HG03175 (cell line): ENCODE results near the gene SORBS2.
A peak's percentile ranks its signal among the peaks of the same experiment; 100 is the strongest.

Source experiments
- ATAC-seq: cut with Tn5 transposase; IDR thresholded peaks from one replicate; pipeline ENCODE4 v1.9.1; 2021; ENCODE audit warnings: mild to moderate bottlenecking, moderate library complexity; ENCODE audit not compliant: unreplicated experiment

Gene SORBS2

DNA sequence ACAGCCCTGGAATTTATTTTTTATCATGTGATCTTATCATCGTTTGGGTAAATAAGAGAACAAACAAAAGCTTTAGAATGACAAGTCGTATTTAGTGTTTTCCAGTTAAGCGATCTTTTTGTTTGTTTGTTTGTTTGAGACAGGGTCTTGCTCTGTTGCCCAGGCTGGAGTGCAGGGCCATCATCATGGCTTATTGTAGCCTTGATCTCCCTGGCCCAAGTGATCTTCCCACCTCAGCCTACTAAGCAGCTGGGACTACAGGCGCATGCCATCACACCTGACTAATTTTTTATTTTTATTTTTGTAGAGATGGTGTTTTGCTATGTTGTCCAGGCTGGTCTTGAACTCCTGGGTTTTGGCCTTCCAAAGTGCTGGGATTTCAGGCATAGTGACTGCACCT, 219.6 kb downstream of the SORBS2 start:
- ATAC-seq = no peak

DNA sequence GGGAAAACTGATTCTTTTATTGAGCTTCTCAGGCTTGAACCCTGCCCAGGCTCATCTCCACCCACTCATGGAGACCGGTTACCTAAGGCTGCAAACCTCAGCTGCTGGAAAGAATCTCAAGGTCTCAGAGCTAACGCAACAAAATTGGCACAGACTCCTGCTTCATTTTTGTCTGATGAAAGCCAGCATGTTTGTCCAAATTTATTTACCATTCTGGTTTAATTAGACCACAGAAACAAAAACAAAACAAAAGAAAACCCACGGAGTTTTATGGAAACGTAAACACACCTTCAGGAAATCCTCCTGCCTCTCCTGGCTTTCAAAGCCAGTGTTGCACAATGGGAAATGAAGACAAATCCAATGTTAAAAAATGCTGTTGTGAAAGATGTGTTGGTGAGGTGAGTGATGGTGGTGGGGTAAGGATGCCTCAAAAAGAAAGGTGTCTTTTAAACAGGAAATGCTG, 220.3 kb downstream of the SORBS2 start:
- no peak for ATAC-seq

DNA sequence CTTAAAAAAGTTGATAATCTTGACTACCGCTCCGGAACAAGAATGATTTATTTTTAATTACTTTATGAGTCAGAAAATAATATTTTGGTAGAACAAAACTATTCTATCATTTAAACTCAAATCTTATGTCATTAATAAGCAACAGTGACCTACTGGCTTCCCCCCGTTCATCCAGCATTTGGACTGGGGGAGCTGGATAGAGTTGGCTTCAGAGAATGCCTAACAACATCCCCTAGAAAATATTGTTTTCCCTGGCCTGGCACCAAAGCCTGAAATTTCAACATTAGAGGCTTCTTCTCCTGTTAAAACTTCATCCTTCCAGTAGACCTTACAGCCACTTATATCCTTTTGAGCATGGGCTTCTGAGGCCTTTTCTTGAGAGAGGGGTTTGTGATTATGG, 221.0 kb downstream of the SORBS2 start:
- no peak for ATAC-seq

DNA sequence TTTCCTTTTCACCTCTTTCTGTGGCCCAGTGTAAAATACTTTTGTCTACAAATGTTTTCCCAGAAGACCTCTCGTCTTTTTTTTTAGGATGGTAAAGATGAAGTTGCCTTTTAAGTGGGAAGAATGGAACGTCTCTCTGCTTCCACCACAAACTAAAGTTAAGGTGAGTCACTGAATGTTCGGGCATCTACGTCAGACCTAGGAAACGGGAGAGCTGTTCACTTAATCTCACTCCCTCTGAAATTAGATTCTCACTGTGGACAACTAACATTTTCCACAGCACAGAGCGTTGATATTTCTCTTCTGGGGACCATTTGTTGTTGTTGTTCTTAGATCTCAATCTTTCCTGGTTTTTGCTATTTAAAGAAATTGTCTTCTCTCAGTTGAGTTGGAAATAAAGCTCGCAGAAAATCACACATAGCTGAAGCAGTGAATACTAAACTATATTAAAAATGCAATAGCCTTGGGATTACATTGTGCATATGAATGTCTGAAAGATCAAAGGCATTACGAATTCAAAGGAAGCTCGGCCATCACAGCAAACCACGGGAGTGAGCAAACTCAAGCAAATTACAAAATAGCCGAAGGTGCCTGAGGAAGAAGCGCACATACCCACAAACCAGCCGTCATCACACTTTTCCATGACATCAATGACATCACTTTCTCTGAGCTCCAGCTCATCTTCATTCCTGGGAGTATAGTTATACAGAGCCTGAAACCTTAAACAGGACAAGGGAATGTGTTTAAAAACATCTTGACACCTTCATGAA, 222.7 kb downstream of the SORBS2 start:
- no peak for ATAC-seq

DNA sequence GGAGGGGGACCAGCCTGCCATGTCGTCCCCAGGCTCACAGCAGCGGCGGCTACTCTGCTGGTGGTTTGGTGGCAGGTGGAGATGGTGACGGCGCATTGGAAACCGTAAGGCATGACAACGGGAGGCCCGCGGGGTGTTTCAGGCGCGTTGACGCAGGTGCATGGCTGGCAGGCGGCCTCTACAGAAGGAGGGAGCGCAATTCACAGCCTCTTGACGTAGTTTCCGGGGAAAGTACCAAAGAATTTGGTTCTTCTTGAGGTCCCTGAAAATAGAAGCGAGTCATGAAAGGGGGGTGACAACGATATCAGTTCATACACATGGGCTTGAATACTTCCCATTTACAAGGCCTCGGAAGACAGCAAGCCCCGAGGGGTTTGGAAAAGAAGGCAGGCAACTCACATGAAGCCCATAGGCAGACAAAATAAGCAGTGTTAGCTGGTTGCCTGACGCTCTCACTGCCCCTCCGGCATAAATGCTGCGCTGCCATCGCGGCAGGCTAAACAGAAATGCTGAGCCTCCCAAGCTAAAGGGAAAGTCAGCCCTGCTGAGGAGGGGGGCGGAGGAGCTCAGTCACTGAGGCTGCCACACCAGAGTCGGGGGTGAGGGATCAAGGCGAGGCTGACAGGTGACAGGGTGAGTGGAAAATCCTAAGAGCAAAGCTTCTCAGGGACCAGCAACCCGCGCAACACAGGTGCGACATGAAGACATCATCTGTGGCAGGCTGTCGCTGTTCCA, 224.4 kb downstream of the SORBS2 start:
- peak; percentile 99 for ATAC-seq

DNA sequence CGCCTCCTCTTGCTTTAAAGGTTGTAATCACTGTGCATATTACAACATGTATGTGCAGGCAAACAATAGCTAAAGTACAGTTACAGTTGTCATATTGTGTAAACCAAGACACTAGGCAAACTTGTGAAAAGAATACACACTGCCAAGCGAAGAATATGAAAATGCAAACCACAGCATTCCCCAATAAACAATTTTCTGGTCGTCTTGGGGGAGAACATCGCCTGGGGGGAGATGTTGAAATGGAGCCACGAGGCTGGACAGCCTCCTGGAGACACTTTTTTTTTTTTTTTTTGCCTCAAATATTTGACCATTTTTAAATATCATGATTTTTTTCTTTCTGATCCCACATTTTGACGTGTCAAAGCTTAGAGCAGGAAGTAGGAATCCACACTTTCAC, 225.0 kb downstream of the SORBS2 start:
- no peak for ATAC-seq

DNA sequence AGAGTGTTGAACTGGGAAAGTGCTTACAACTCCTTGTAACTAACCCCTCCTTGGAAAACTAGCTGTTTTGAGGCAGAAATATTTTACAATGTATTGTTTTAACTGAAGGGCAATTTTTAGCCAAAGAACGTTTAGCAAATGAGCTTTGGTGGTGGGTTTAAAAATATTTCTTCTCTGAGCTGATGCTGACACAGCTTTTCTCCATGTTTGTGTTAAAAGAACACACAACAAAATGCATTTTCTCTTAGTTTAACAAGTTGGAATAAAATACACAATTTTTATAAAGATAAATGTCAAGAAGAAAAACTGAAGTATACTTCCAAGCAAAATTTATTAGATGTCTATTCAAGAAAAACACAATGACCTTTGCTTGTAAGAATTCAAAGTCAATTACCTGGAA, 226.8 kb downstream of the SORBS2 start:
- no peak for ATAC-seq

DNA sequence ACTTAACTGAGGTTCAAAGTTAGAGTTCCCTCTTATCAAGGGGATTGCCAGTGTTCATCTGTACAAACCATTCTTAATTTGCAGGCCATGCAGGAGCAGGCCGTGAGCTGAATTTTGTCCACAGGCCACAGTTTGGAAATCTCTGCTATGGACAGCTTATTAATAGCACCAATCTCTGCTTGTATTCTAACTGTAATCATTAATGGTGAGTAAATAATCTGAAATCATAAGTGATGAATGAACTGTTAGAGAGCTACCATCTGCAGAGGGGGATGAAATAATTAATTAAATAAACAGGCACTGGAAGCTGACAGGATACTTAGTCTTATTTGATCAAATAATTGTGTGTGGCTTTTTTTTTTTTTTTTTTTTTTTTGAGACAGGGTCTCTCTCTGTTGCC, 228.2 kb downstream of the SORBS2 start:
- no peak for ATAC-seq

DNA sequence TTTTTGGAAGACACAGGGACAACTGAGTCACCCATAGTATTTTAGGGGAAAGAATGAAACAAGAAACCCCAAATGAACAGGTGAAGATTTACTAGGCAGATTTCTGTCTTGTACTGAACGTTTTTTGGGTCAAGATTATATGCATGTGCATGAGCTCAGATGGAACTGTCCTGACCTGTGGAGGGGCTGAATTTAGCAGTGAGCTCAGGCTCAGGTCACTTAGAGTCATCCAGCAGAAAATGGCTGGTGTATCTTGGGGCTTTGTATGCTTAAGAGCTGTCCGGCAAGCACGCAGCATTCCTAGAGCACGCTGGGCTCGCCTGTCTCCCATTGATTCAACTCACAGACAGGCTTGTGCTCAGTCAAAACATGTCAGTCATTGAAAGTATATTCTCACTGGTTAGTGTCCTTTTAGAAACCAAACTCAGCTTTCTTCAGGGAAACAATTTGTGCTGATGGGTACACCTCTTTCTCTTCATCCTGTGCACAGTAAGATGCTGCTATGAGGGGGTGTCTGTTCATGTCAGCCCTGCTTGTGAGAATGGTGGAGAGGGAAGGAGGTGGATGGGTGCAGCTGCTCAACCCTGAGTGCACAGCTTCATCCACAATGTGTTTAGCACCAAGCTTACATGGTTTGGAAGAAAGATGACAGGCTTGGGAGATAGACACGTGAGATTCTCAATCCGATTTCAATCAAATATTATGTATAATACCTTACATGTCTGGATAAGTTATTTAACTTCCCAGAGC, 229.2 kb downstream of the SORBS2 start:
- no peak for ATAC-seq

DNA sequence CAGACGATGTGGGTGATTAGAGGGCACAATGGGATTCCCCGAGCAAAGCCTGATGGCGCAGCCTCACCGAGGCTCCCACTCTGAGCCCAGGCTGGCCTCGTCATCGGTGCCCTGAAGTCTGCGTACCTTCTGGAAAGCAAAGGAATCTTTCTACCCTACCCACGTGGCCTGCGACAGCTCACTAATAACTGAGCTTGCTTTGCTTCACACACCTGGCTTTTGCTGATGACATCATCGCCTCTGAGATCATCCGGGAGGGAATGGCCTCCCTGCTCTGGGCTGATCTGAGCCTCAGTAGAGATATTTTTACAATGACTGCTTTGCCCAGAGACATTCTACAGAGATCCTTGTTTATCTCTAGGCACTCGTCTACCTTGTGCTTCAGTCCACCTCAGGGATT, 231.3 kb downstream of the SORBS2 start:
- ATAC-seq = no peak

DNA sequence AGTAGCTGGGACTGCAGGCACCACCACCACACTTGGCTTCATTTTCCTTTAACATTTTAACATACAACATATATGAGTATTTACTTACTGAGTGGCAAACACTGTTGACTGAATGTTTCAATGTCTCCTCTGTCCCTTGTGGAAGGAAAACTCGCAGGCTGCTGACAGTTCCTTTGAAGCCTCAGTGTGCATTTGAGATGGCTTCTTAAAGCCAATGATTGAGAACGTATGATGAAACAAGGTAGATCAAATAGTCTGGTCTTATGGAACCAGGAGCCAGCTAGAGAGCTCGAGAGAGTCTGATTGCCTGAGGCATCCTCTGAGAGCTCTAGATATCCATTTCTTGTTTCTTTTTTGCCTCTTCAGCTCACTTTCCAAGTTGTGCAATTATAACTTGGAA, 233.7 kb downstream of the SORBS2 start:
- ATAC-seq = no peak

DNA sequence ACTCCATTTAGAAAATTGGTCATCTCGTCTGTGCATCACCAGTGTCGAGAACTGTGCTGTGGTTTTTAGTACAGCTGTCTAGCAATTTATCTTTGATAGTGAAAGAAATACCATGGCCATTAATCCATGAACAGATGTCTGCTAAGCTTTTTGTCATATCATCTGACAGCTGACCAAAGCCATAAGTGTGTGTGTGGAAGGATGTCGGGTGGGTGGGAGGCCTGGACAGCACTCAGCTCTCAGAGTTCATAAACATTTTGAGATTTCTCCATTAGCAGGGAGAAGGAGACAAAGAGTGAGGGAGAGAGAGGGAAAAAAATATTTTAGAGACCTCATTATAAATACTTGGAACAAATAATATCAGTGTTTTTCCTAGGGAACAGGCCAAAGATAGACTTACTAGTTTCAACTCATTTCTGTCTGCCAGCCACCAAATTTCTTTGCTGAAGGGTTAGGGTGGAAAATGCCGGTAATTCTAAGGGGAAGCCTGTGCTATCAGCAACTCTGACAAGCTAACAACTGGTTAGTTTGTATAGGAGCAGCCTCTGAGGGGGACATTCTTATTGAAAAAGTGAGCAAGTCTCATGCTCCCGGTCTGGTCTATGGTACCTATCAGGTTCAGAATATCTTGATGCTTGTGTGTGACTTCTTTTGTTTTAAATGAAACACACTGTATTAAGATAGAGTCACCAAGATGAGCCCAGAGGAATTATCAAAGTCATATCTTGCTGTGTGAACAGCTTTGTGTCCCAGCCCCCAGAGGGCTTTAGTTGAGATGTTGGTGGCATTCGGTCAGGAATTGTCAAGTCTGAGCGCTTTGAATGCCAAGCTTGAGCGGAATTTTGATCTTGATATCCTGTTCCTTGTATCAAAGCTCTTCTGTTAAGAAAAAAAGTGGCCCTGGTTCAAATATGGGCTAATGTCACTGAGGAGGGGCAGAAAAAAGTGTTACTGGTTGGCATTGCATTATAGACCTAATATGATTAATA, 234.7 kb downstream of the SORBS2 start:
- no peak for ATAC-seq

DNA sequence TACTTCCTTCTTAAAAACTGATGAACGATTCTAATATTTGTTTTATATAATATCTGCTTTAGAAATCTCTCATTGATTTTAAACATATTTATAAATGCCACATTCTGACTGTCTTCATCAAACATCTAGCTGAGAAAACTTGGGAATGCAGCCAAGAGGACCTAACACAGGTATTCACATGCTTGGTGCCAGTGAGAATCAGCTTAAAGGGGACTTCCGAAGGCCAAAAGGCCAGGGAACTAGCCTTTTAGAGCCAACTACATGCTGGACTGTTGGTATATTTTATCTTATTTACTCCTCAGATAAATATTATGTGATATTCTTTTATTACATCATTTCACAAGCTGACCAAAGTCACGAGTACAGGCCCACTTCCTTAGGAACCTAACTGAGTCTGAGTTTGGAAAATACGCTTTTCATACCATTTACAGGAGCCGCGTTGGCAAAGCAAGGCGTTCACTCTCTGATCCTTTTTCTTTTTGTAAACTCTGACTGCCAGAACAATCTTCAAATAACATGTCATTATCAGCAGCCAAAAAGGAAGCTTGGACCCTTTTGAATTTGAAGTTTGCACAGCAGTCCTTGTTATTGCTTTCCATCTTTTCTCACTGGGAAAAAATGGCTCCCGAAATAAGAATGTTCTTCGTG, 235.6 kb downstream of the SORBS2 start:
- no peak for ATAC-seq

DNA sequence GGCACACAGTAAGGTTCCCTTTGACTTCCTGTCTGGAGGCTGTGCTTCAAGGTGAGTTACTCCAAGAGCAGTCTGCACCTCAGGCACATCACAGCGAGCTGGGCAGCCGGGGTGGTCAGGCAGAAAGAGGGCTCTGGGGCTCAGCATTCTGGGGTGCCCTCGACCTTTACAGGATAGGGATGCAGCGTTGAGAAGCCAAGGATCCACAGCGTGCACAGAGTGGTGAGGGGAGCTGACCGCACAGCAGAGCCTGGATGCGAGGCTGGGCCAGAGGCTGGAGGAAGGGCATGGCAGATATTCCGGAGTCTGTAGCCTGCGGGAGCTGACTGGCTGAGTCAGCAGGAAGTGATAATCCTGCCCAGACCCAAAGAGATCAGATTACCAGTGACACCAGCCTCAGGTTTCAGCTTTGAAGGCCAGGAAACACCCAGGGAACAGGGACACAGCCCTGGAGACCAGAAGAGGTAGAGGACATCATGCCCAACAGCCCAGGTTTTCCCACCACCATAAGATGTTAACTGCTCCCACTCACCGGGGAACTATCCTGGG, 238.3 kb downstream of the SORBS2 start:
- no peak for ATAC-seq

DNA sequence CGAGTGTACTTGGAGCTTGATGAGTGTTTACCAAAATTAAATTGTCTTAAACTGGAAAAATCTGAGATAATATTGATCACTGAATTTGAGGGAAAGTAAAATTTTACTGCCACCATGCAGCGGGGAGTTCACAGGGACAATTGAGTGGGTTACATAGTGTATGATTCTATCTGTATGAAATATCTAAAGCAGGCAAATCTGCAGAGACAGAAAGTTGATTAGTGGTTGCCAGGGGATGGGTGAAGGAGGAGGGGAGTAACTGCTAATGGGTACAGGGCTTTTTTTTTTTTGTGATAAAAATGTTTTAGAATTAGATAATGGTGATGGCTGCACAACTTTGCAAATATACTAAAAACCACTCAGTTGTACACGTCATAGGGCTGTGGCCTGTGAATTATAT, 241.3 kb downstream of the SORBS2 start:
- ATAC-seq = no peak

DNA sequence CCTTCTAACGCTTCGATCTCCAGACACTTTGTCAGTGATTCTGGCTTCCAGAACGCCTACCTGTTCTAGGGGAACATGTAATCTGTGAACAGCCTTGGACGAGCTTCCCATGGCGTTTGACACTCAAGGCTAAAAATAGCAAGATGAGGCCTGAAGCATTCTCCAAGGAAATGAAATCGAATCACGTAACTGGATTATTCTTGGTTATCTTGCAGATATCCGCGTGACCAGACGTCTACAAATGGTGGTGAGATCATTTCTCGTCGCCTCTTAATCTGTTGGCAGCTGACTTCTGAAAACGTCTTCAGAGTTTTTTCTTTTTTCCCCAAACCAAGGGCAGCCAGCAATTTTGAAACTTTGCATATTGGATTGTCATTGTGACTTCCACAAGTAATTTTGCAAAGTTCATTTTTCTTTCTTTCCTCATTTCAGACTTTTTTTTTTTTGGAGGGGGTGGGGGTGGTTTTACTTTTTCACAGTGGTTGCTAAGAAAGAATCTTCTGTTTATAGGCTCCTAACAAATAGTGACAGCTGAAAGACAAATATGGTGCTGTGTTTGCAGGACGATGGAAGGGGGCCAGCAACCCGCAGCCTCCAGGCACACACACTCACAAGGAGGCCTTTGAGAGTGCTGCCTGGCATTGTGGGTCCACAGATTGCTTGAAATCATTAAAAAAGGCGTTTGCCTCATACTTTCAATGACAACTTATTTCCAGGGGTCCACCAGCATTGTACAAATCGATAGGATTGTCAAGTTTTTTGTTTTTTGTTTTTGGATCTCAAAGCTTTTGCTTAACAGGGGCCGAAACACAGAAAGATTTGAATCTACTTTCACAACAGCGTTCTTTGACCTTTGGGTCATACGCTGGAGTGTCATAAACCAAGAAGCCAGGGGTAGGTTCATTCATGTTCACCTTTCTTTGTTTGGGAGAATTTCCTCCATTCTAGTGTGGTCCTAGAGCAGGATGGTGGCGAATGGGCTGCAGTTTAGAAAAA, 244.3 kb downstream of the SORBS2 start:
- ATAC-seq = no peak

DNA sequence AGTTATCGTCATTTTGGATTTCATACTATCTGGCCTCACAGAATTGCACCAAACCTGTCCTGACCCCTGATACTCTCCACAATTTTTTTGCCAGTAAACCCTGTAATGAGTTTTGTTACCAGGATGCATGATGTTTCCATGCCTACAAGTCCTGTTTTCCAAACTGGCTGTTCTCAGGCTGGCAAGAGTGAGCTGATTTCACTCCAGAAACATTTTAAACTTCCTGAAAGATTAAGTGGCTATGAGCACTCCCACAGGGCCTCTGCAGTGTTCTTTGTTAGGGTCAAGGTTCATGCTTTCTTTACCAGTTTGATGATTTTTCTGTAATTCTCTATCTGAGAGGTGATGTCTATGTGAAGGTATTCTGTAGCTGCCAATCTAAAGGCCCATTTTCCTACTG, 245.0 kb downstream of the SORBS2 start:
- no peak for ATAC-seq

DNA sequence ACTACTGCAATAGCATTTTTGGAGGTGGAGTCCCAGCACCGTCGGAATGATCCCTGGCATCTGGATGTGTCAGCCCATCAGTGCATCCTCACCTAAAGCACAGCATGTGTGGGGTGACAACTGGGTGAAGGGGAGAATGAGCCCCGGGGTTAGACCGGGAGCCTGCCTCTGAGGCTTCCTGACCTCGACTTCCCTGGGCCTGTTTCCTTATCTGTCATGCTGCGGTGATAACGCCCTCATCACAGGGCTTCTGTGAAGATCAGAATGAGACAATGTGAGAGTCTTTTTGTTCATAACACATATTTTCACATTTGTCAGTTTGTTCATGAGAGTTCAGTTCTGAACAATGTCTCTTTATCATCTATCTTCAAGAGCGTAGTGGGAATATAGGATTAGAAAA, 245.6 kb downstream of the SORBS2 start:
- ATAC-seq = no peak

DNA sequence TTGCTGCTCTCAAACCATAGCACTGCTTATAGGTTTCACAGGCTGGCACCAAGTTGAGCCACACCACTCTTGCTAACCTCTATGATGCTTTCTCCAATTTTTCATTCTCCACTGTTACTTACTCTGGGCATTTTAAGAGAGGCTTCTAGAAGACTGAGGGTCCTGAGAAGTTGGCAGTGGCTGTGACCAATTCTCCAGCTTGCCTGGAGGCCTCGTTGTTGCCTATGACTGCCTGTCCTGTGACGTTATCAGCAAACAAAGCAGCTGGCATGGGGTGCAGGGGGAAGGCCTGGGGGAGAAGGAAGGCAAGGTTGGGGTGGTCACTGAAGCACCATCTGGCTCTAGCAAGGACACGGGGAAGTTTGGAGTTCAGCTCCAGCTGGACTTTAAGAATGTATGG, 246.3 kb downstream of the SORBS2 start:
- ATAC-seq = no peak
